Measurements from ENCODE around the gene CRTC1.

- no peak for TF ChIP-seq EZH2 (IDR thresholded peaks at IDR 0.05; ENCODE audit: insufficient read depth, poor library complexity, severe bottlenecking)
- no peak for TF ChIP-seq EZH2phosphoT487 (IDR thresholded peaks at IDR 0.05; ENCODE audit: insufficient read depth, low read depth)
Measured at GRCh38 chr19:18669524-18669817, 14.0 kb upstream of the CRTC1 start.
